ENCODE results near the gene L3MBTL4. TPM values are rescaled to one million over a fixed set of nuclear protein-coding genes. Genes with fewer than 3 reads are reported as not detected.

The L3MBTL4 gene
- total RNA-seq, 6 donors from 2014 or later = 13.2 to 29.1 (median 14.8) TPM

DNA sequence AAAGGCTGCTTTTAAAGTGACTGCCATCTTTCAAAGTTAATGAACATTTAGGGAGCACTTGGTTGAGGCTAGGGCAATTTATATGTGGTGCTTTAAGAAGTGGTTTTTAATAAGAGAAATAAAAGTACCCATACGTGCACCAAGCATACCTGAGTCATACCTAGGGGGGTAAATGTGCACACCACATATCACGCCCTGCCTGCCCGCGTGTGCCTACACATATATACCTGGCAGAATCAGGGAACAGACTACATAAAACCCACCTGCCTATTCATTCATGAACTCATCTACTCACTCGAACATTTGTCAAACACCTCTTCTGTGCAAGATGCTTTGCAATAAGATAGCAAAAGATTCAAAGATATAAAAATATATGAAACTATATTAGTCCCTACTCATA lies 450.1 kb downstream of the L3MBTL4 start:
- DNase-seq (no peak), ATAC-seq (ENCODE audit: low FRiP score in 2 of 2) (no peak)
- Histone ChIP-seq H3K4me1 (no peaks in the 10 kb centered on the region), H3K4me3 (no peak overlapping the region), H3K27ac (no peak overlapping the region), H3K36me3 (no peaks in the 10 kb centered on the region), H3K27me3 (no peaks in the 10 kb centered on the region), H3K9me3 (no peaks in the 10 kb centered on the region)
- no peak for TF ChIP-seq EP300 (IDR thresholded peaks at IDR 0.05)
- no peak for TF ChIP-seq POLR2A (IDR thresholded peaks at IDR 0.05)
- TF ChIP-seq POLR2AphosphoS5 (IDR thresholded peaks at IDR 0.05) = no peak
- TF ChIP-seq CTCF (IDR thresholded peaks at IDR 0.05) = no peak
- 76 to 81% methylated on average over 5 of the region's 5 CpGs for whole genome bisulfite sequencing, 2 donors

GRCh38 chr18:5964108-5964507 lies 450.6 kb downstream of the L3MBTL4 start:
- no peak for TF ChIP-seq CTCF (IDR thresholded peaks at IDR 0.05)
- no peak for TF ChIP-seq EP300 (IDR thresholded peaks at IDR 0.05)
- TF ChIP-seq POLR2AphosphoS5 (IDR thresholded peaks at IDR 0.05) = no peak
- no peak for TF ChIP-seq POLR2A (IDR thresholded peaks at IDR 0.05)
- Histone ChIP-seq H3K4me1 (no peaks in the 10 kb centered on the region), H3K9me3 (no peaks in the 10 kb centered on the region), H3K27me3 (no peaks in the 10 kb centered on the region), H3K27ac (no peak overlapping the region), H3K36me3 (no peaks in the 10 kb centered on the region), H3K4me3 (no peak overlapping the region)
- ATAC-seq (ENCODE audit: low FRiP score in 2 of 2) (no peak), DNase-seq (no peak)
- WGBS, 2 donors = 88% methylated on average over 8 of the region's 8 CpGs

- no peaks in the 10 kb centered on the region for H3K27me3 ChIP-seq
- H3K4me1 ChIP-seq = no peaks in the 10 kb centered on the region
- H3K36me3 ChIP-seq = no peaks in the 10 kb centered on the region
- DNase-seq (peak in 1 of 2 donors; percentile 47), ATAC-seq (ENCODE audit: low FRiP score in 2 of 2) (no peak)
- WGBS, 2 donors = 90 to 95% methylated on average over 7 of the region's 7 CpGs
- H3K9me3 ChIP-seq = no peaks in the 10 kb centered on the region
- no peak overlapping the region for H3K27ac ChIP-seq
- TF ChIP-seq EP300 (IDR thresholded peaks at IDR 0.05) (no peak), CTCF (IDR thresholded peaks at IDR 0.05) (no peak)
- no peak overlapping the region for H3K4me3 ChIP-seq
These were observed 451.4 kb downstream of the L3MBTL4 start for GRCh38 chr18:5963267-5963666.

DNA sequence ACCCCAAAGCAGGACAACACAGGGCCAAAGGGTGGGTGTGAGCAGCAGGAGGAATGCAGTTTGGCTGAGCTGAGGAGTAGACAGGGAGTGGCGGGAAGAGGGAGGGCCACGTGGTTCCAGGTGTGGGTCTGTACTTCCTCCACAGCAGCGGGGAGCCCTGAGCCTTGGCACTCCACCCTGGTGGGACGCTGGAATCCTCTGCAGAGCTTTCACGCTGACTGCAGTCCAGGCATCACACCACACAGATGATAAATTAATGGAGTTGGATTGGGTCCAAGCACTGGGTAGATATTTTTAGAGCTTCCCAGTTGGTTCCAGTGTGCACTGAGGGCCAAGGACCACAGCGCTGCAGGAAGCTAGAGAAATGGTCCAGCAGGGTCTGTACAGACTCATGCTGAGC lies 452.3 kb downstream of the L3MBTL4 start:
- H3K4me1 ChIP-seq = no peaks in the 10 kb centered on the region
- no peaks in the 10 kb centered on the region for H3K36me3 ChIP-seq
- WGBS, 2 donors = 48 to 62% methylated on average over 5 to 6 of the region's 6 CpGs
- ATAC-seq (ENCODE audit: low FRiP score in 2 of 2) (no peak), DNase-seq (no peak)
- no peak overlapping the region for H3K27ac ChIP-seq
- no peak overlapping the region for H3K4me3 ChIP-seq
- no peaks in the 10 kb centered on the region for H3K27me3 ChIP-seq
- H3K9me3 ChIP-seq = no peaks in the 10 kb centered on the region
- TF ChIP-seq POLR2AphosphoS5 (IDR thresholded peaks at IDR 0.05) (no peak), POLR2A (IDR thresholded peaks at IDR 0.05) (no peak), EP300 (IDR thresholded peaks at IDR 0.05) (no peak), CTCF (IDR thresholded peaks at IDR 0.05) (no peak)

DNA sequence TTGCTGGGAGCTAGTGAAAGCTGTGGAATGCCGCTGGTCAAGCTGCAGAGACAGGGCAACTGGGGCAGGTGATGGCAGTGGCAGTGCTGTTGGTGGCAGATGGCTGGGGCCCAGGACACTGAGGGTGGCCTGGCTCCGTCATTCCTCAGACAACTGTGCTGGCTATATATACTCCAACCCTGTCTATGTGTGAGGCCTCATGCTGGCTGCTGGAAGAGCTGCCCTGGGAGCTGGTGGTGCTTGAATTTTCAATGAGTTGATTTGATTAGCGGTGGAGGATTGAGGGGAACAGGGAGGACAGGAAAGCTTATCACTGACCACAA lies 452.9 kb downstream of the L3MBTL4 start:
- WGBS, 2 donors = 93% methylated on average over 3 of the region's 3 CpGs
- Histone ChIP-seq H3K27ac (no peak overlapping the region), H3K4me3 (no peak overlapping the region), H3K36me3 (no peaks in the 10 kb centered on the region), H3K27me3 (no peaks in the 10 kb centered on the region), H3K9me3 (no peaks in the 10 kb centered on the region), H3K4me1 (no peaks in the 10 kb centered on the region)
- DNase-seq = no peak
- TF ChIP-seq POLR2A (IDR thresholded peaks at IDR 0.05) = no peak
- TF ChIP-seq POLR2AphosphoS5 (IDR thresholded peaks at IDR 0.05) = no peak
- TF ChIP-seq CTCF (IDR thresholded peaks at IDR 0.05) = no peak
- TF ChIP-seq EP300 (IDR thresholded peaks at IDR 0.05) = no peak
- no peak for ATAC-seq (ENCODE audit: low FRiP score in 2 of 2)

All from upper lobe of left lung (tissue), 6 donors.